Activated CD4-positive, CD25-positive, alpha-beta regulatory T cell (primary cell): Measurements from ENCODE around the gene ZBTB11.
"Not testable (repeated sequence)": the region's sequence is repeated elsewhere in the genome, so short reads cannot be mapped to it uniquely, and the experiment has no call there.

Source experiments
- DNase-seq, 4 experiments: peaks; one replicate each; lab custom pipeline; 2025; lab: John Stamatoyannopoulos, UW

ZBTB11 gene

GRCh38 chr3:101617478-101617877, 59.5 kb downstream of the ZBTB11 start:
- DNase-seq, result no peak

GRCh38 chr3:101615525-101615924, 61.4 kb downstream of the ZBTB11 start:
- no peak for DNase-seq

GRCh38 chr3:101613014-101613413, 63.9 kb downstream of the ZBTB11 start:
- not testable (repeated sequence) for DNase-seq

GRCh38 chr3:101611023-101611422, 65.9 kb downstream of the ZBTB11 start:
- DNase-seq, result no peak

- DNase-seq, result not testable (repeated sequence)
Observed at GRCh38 chr3:101605398-101605797, 71.5 kb downstream of the ZBTB11 start.

- DNase-seq, result no peak
Observed at GRCh38 chr3:101603184-101603583, 73.7 kb downstream of the ZBTB11 start.

- no peak for DNase-seq
Observed at GRCh38 chr3:101602731-101603130, 74.2 kb downstream of the ZBTB11 start.
